SK-N-SH treated with all-trans-retinoic acid at 6 μM for 48 hours (cell line): ENCODE measurements around the gene DCN.

Source experiments
- ARNTL ChIP-seq: fragments of 450-650 bp; formaldehyde crosslinking; IDR thresholded peaks from 2 replicates; pipeline ENCODE4 v1.5.0; 2020; ENCODE audit warnings: low read depth, mild to moderate bottlenecking, moderate library complexity, borderline replicate concordance
- CSDC2 ChIP-seq: fragments of 250-450 bp; sonication (Bioruptor Pico); IDR thresholded peaks from 2 replicates; pipeline ENCODE4 v1.5.0; 2020; ENCODE audit warnings: mild to moderate bottlenecking, moderate library complexity
- ESRRG ChIP-seq: fragments of 250-450 bp; sonication (Bioruptor Pico); IDR thresholded peaks from 2 replicates; pipeline ENCODE4 v1.6.1; 2021; ENCODE audit warnings: mild to moderate bottlenecking
- ISL1 ChIP-seq: fragments of 250-450 bp; sonication (Bioruptor Pico); IDR thresholded peaks from 2 replicates; pipeline ENCODE4 v2.1.2; 2022; ENCODE audit warnings: mild to moderate bottlenecking, moderate library complexity
- RARB ChIP-seq: fragments of 250-450 bp; sonication (Bioruptor Pico); IDR thresholded peaks from 2 replicates; pipeline ENCODE4 v1.8.0; 2021; ENCODE audit warnings: mild to moderate bottlenecking, moderate library complexity
- TCF4 ChIP-seq: fragments of 250-450 bp; sonication (Bioruptor Pico); IDR thresholded peaks from 2 replicates; pipeline ENCODE4 v1.8.0; 2021; ENCODE audit warnings: mild to moderate bottlenecking, moderate library complexity, borderline replicate concordance
- TF ChIP-seq, protein P1 (sequence below): fragments of 250-450 bp; sonication (Bioruptor Pico); IDR thresholded peaks from 2 replicates; pipeline ENCODE4 v1.5.0; 2020; ENCODE audit warnings: mild to moderate bottlenecking, moderate library complexity
- TF ChIP-seq, protein P2 (sequence below): fragments of 250-450 bp; sonication (Bioruptor Pico); IDR thresholded peaks from 2 replicates; pipeline ENCODE4 v1.8.0; 2020; ENCODE audit warnings: mild to moderate bottlenecking, moderate library complexity, borderline replicate concordance

DNA sequence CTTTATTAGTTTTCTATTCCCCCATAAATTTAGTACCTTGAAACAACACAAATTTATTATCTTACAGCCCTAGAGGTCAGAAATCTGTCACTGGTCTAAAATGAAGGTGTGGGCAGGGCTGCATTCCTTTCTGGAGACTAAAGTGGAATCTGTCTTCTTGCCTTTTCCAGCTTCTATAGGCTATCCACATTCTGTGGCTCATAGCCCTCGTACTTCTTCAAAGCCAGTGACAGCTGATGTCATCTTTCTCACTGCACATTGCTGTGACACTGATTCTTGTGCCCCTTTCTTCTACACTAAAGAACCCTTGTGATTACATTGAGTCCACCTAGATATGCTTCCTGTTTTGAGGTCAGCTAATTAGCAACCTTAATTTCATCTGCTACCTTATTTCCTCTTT is 23.2 kb upstream of the DCN start:
- TF ChIP-seq TCF4 (CRISPR knock-in tag) (no peak), CSDC2 (CRISPR knock-in tag) (no peak), ISL1 (no peak), RARB (CRISPR knock-in tag) (no peak), ARNTL (CRISPR knock-in tag) (no peak), ESRRG (no peak)
- TF ChIP-seq, protein P1, sequence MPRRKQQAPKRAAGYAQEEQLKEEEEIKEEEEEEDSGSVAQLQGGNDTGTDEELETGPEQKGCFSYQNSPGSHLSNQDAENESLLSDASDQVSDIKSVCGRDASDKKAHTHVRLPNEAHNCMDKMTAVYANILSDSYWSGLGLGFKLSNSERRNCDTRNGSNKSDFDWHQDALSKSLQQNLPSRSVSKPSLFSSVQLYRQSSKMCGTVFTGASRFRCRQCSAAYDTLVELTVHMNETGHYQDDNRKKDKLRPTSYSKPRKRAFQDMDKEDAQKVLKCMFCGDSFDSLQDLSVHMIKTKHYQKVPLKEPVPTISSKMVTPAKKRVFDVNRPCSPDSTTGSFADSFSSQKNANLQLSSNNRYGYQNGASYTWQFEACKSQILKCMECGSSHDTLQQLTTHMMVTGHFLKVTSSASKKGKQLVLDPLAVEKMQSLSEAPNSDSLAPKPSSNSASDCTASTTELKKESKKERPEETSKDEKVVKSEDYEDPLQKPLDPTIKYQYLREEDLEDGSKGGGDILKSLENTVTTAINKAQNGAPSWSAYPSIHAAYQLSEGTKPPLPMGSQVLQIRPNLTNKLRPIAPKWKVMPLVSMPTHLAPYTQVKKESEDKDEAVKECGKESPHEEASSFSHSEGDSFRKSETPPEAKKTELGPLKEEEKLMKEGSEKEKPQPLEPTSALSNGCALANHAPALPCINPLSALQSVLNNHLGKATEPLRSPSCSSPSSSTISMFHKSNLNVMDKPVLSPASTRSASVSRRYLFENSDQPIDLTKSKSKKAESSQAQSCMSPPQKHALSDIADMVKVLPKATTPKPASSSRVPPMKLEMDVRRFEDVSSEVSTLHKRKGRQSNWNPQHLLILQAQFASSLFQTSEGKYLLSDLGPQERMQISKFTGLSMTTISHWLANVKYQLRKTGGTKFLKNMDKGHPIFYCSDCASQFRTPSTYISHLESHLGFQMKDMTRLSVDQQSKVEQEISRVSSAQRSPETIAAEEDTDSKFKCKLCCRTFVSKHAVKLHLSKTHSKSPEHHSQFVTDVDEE, result no peak
- TF ChIP-seq, protein P2, sequence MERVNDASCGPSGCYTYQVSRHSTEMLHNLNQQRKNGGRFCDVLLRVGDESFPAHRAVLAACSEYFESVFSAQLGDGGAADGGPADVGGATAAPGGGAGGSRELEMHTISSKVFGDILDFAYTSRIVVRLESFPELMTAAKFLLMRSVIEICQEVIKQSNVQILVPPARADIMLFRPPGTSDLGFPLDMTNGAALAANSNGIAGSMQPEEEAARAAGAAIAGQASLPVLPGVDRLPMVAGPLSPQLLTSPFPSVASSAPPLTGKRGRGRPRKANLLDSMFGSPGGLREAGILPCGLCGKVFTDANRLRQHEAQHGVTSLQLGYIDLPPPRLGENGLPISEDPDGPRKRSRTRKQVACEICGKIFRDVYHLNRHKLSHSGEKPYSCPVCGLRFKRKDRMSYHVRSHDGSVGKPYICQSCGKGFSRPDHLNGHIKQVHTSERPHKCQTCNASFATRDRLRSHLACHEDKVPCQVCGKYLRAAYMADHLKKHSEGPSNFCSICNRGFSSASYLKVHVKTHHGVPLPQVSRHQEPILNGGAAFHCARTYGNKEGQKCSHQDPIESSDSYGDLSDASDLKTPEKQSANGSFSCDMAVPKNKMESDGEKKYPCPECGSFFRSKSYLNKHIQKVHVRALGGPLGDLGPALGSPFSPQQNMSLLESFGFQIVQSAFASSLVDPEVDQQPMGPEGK (CRISPR knock-in tag), result no peak
